Stimulated activated CD8-positive, alpha-beta memory T cell treated with anti-CD3 and anti-CD28 coated beads, Interleukin-12 subunit alpha, Interleukin-12 subunit beta, amount 100 ng/mL, for 24 hours (primary cell): ENCODE measurements around the gene LAMP1.
A peak's percentile ranks its signal among the peaks of the same experiment; 100 is the strongest.
"Not testable (repeated sequence)": the region's sequence is repeated elsewhere in the genome, so short reads cannot be mapped to it uniquely, and the experiment has no call there.

ENCODE experiments used
- DNase-seq: peaks from one replicate; pipeline ENCODE4 v3.0.0-alpha.2; 2020; ENCODE audit errors: extremely low read depth

LAMP1 gene

GRCh38 chr13:113296823-113297369 is at the start of gene LAMP1:
TSS of gene LAMP1 (plus strand) at chr13:113297239. CDS start at chr13:113297435, 196 bp downstream.
- peak; percentile 96 for DNase-seq

GRCh38 chr13:113252516-113253095 is 44.4 kb upstream of the LAMP1 start:
- no peak for DNase-seq

- DNase-seq = not testable (repeated sequence)
Observed at GRCh38 chr13:113257908-113258307, 39.1 kb upstream of the LAMP1 start.

GRCh38 chr13:113258321-113259054 is 38.6 kb upstream of the LAMP1 start:
- DNase-seq = no peak

GRCh38 chr13:113260996-113261395 is 36.0 kb upstream of the LAMP1 start:
- DNase-seq = no peak

- DNase-seq = not testable (repeated sequence)
Observed at GRCh38 chr13:113263016-113263415, 34.0 kb upstream of the LAMP1 start.

GRCh38 chr13:113267642-113268405 is 29.2 kb upstream of the LAMP1 start:
- no peak for DNase-seq

- DNase-seq = no peak
Observed at GRCh38 chr13:113272031-113272430, 25.0 kb upstream of the LAMP1 start.

GRCh38 chr13:113272701-113273181 is 24.3 kb upstream of the LAMP1 start:
- DNase-seq = no peak

GRCh38 chr13:113273321-113273720 is 23.7 kb upstream of the LAMP1 start:
- no peak for DNase-seq

GRCh38 chr13:113273851-113274590 is 23.0 kb upstream of the LAMP1 start:
- DNase-seq = no peak

GRCh38 chr13:113274721-113275120 is 22.3 kb upstream of the LAMP1 start:
- DNase-seq = no peak

- no peak for DNase-seq
Observed at GRCh38 chr13:113275387-113275786, 21.7 kb upstream of the LAMP1 start.

GRCh38 chr13:113280126-113280525 is 16.9 kb upstream of the LAMP1 start:
- no peak for DNase-seq

- no peak for DNase-seq
Observed at GRCh38 chr13:113283904-113284303, 13.1 kb upstream of the LAMP1 start.

- DNase-seq = no peak
Observed at GRCh38 chr13:113288880-113289279, 8.2 kb upstream of the LAMP1 start.

- no peak for DNase-seq
Observed at GRCh38 chr13:113291129-113291528, 5.9 kb upstream of the LAMP1 start.

- DNase-seq = no peak
Observed at GRCh38 chr13:113292021-113292862, 4.8 kb upstream of the LAMP1 start.

- no peak for DNase-seq
Observed at GRCh38 chr13:113293686-113294085, 3.4 kb upstream of the LAMP1 start.

- DNase-seq = no peak
Observed at GRCh38 chr13:113295776-113296175, 1.3 kb upstream of the LAMP1 start.
